Neural cell (in vitro differentiated cells): Measurements from ENCODE around the gene ZNF444. TPM values are rescaled to one million over a fixed set of nuclear protein-coding genes. Genes with fewer than 3 reads are reported as not detected.

Source experiments
- H2AFZ ChIP-seq: fragments of 200-600, 300-800 bp; sonication (generic), shearing (Covaris generic); 2 replicates; pipeline ENCODE4 v1.6.0; 2014; ENCODE audit warnings: low read depth, mild to moderate bottlenecking, antibody characterized with exemption, low read length, moderate library complexity
- H3F3A ChIP-seq: fragments of 200-600 bp; shearing (Covaris generic); 2 replicates; pipeline ENCODE4 v1.6.1; 2016; ENCODE audit warnings: mild to moderate bottlenecking, moderate library complexity, mixed read lengths, antibody characterized with exemption, low read length; ENCODE audit not compliant: insufficient read depth, poor library complexity, severe bottlenecking
- H3K27ac ChIP-seq: fragments of 200-600, 300-800 bp; sonication (generic), shearing (Covaris generic); 2 replicates; pipeline ENCODE4 v1.5.1; 2014; ENCODE audit warnings: mild to moderate bottlenecking, low read length, moderate library complexity
- H3K27me3 ChIP-seq: fragments of 300-800, 200-600 bp; sonication (generic), shearing (Covaris generic); 2 replicates; pipeline ENCODE4 v1.6.0; 2014; ENCODE audit warnings: mild to moderate bottlenecking, low read depth, low read length, moderate library complexity; ENCODE audit not compliant: insufficient read depth
- H3K36me3 ChIP-seq: fragments of 300-800, 200-600 bp; sonication (generic), shearing (Covaris generic); 2 replicates; pipeline ENCODE4 v1.5.1; 2014; ENCODE audit warnings: mild to moderate bottlenecking, antibody characterized with exemption, low read length, moderate library complexity; ENCODE audit not compliant: insufficient read depth
- H3K4me2 ChIP-seq: fragments of 300-800, 200-600 bp; sonication (generic), shearing (Covaris generic); 2 replicates; pipeline ENCODE4 v1.6.0; 2014; ENCODE audit warnings: mild to moderate bottlenecking, low read length
- H3K4me3 ChIP-seq: fragments of 300-800, 200-600 bp; sonication (generic), shearing (Covaris generic); 2 replicates; pipeline ENCODE4 v1.5.1; 2014; ENCODE audit warnings: mild to moderate bottlenecking, low read length, moderate library complexity
- H3K79me2 ChIP-seq: fragments of 200-600 bp; shearing (Covaris generic); replicated peaks from 2 replicates; pipeline ENCODE4 v1.6.0; 2014; ENCODE audit warnings: mild to moderate bottlenecking, low read length, moderate library complexity; ENCODE audit not compliant: insufficient read depth
- H3K9ac ChIP-seq: fragments of 300-800, 200-600 bp; sonication (generic), shearing (Covaris generic); 2 replicates; pipeline ENCODE4 v1.6.1; 2016; ENCODE audit warnings: mild to moderate bottlenecking, low read length, mixed read lengths
- H3K9me2 ChIP-seq: fragments of 200-600 bp; shearing (Covaris generic); 2 replicates; pipeline ENCODE4 v1.6.1; 2016; ENCODE audit warnings: mild to moderate bottlenecking, low read length, mixed read lengths; ENCODE audit not compliant: insufficient read depth
- H3K9me3 ChIP-seq: fragments of 200-600, 300-800 bp; sonication (generic), shearing (Covaris generic); 2 replicates; pipeline ENCODE4 v1.6.1; 2016; ENCODE audit warnings: mild to moderate bottlenecking, mixed run types, low read length, moderate library complexity, mixed read lengths
- H4K20me1 ChIP-seq: fragments of 200-600 bp; shearing (Covaris generic); 2 replicates; pipeline ENCODE4 v1.6.1; 2016; ENCODE audit warnings: mild to moderate bottlenecking, mixed run types; ENCODE audit not compliant: insufficient read depth
- EP300 ChIP-seq: fragments of 450-650 bp; conservative IDR thresholded peaks from 2 replicates; pipeline ENCODE4 v1.6.1; 2014; ENCODE audit warnings: antibody characterized with exemption, mild to moderate bottlenecking, moderate library complexity; ENCODE audit not compliant: poor library complexity, severe bottlenecking
- EZH2 ChIP-seq: fragments of 200-600, 300-800 bp; shearing (Covaris generic), sonication (generic); IDR thresholded peaks from 2 replicates; pipeline ENCODE4 v1.6.1; 2014; ENCODE audit warnings: antibody characterized with exemption, low read length, borderline replicate concordance, mild to moderate bottlenecking; ENCODE audit not compliant: insufficient read depth, poor library complexity, severe bottlenecking
- MXI1 ChIP-seq: fragments of 450-650 bp; conservative IDR thresholded peaks from 2 replicates; pipeline ENCODE4 v1.6.1; 2014; ENCODE audit warnings: antibody characterized with exemption, mild to moderate bottlenecking; ENCODE audit not compliant: poor library complexity, severe bottlenecking
- POLR2AphosphoS5 ChIP-seq: IDR thresholded peaks from 2 replicates; pipeline ENCODE4 v1.6.1; 2012
- SMC3 ChIP-seq: fragments of 450-650 bp; conservative IDR thresholded peaks from 2 replicates; pipeline ENCODE4 v1.6.1; 2014; ENCODE audit warnings: antibody characterized with exemption, mild to moderate bottlenecking, moderate library complexity; ENCODE audit not compliant: poor library complexity
- polyA plus RNA-seq: library from polyadenylated mRNA; depleted of rRNA; stranded (reverse); fragments of >200 nt; gene quantifications from 2 replicates; pipeline ENCODE4 v1.2.3, GENCODE V29; 2014
- TF ChIP-seq, protein P1 (sequence below): IDR thresholded peaks from 2 replicates; pipeline ENCODE4 v1.6.1; 2012; ENCODE audit warnings: borderline replicate concordance
- TF ChIP-seq, protein P2 (sequence below): fragments of 450-650 bp; IDR thresholded peaks from 2 replicates; pipeline ENCODE4 v1.5.1; 2014; ENCODE audit warnings: antibody characterized with exemption, mild to moderate bottlenecking, moderate library complexity; ENCODE audit not compliant: poor library complexity, severe bottlenecking

The ZNF444 gene
- polyA plus RNA-seq, 1 donor from 2014 or later = 45.6 TPM

DNA sequence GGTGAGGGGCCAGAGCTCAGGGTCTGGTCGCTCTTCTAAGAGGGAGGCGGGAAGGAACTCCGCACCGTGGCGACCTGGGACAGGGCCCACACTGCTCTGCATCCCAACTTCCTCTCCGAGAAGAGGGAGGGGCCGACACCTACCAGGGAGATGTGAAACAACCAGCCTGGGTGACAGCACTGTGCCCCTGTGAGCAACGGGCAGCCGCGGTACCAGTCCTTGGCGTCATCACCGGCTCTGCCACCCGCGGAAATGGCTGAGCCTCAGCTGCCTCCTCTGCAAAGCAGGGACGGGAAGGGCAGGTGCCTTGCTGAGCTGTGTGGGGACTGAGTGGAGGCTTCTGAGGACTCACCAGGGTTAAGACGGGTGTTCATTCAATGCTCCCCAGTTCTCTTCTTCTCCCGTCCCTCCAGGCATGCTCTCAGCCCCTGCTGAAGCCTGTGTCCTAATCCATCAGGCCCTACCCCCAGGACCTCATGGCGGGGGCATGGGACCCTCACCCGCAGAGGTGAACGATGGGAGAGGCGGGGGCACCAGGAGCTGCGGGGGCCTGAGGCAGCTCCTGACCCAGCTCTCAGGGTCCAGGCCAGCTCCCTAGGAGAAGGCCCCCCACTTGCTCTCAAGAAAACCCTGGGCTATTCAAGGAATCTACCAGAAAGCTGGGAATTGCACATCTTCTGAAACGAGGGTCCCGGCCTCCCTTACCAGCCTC, 29.3 kb upstream of the ZNF444 start:
- Histone ChIP-seq H3K36me3 (no peaks in the 10 kb centered on the region), H3K4me2 (no peak overlapping the region), H3K79me2 (peaks cover 48% of the 10 kb centered on the region), H4K20me1 (no peaks in the 10 kb centered on the region), H3K9me3 (no peaks in the 10 kb centered on the region), H3F3A (no peaks in the 10 kb centered on the region), H3K9me2 (no peaks in the 10 kb centered on the region), H2AFZ (no peak overlapping the region), H3K27me3 (no peaks in the 10 kb centered on the region), H3K27ac (no peak overlapping the region), H3K9ac (no peak overlapping the region), H3K4me3 (no peak overlapping the region)
- no peak for TF ChIP-seq EZH2
- TF ChIP-seq POLR2AphosphoS5 = no peak
- TF ChIP-seq EP300 = no peak
- TF ChIP-seq, protein P1, sequence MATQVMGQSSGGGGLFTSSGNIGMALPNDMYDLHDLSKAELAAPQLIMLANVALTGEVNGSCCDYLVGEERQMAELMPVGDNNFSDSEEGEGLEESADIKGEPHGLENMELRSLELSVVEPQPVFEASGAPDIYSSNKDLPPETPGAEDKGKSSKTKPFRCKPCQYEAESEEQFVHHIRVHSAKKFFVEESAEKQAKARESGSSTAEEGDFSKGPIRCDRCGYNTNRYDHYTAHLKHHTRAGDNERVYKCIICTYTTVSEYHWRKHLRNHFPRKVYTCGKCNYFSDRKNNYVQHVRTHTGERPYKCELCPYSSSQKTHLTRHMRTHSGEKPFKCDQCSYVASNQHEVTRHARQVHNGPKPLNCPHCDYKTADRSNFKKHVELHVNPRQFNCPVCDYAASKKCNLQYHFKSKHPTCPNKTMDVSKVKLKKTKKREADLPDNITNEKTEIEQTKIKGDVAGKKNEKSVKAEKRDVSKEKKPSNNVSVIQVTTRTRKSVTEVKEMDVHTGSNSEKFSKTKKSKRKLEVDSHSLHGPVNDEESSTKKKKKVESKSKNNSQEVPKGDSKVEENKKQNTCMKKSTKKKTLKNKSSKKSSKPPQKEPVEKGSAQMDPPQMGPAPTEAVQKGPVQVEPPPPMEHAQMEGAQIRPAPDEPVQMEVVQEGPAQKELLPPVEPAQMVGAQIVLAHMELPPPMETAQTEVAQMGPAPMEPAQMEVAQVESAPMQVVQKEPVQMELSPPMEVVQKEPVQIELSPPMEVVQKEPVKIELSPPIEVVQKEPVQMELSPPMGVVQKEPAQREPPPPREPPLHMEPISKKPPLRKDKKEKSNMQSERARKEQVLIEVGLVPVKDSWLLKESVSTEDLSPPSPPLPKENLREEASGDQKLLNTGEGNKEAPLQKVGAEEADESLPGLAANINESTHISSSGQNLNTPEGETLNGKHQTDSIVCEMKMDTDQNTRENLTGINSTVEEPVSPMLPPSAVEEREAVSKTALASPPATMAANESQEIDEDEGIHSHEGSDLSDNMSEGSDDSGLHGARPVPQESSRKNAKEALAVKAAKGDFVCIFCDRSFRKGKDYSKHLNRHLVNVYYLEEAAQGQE = no peak
- no peak for TF ChIP-seq SMC3

DNA sequence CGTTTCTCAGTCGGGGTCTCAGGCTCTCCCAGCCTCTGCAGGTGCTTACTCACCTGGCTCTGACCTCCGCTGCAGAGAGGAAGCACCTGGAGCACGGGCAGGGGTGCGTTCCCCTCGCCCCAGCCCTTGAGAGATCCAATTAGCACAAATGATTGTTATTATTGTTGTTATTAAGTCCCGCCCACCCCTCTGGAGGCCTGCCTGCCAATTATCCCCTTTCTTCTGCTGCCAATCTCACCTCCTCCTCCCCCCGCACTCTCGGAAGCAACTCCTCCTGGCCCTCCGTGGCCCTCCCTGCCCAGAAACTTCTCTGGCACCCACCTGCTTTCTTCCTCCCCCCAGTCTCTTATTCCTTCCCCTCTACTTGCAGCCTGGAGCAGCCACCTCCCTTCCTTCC, 28.8 kb upstream of the ZNF444 start:
- Histone ChIP-seq H3K4me2 (no peak overlapping the region), H3K4me3 (no peak overlapping the region), H3K27ac (no peak overlapping the region)

DNA sequence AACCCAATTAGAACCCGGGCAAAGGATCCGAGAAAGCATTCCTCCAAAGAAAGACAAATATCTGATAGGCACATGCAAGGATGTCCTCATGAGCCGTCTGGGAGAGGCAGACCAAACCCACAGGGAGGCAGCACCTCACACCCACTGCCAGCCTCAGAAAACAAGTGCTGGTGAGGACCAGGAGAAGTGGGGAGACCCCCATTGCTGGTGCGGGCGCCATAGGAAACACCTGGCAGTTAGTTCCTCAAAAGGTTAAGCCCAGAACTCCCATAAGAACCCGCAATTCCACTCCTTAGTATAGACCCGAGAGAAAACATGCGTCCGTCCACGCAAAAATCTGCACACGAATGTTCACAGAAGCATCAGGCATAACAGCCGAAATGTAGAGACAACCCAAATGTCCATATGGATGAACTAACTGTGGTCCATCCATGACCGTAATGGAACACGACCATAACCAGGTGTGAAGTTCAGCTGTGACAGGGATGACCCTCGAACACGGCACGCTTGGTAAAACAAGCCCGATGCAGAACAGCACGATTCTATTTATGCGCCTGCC, 27.9 kb upstream of the ZNF444 start:
- H3K9me2 ChIP-seq = no peaks in the 10 kb centered on the region
- no peak overlapping the region for H3K27ac ChIP-seq
- peaks cover 45% of the 10 kb centered on the region for H3K79me2 ChIP-seq
- H3K4me2 ChIP-seq = no peak overlapping the region
- no peaks in the 10 kb centered on the region for H3K36me3 ChIP-seq
- no peak overlapping the region for H2AFZ ChIP-seq
- no peak for TF ChIP-seq MXI1
- TF ChIP-seq, protein P2, sequence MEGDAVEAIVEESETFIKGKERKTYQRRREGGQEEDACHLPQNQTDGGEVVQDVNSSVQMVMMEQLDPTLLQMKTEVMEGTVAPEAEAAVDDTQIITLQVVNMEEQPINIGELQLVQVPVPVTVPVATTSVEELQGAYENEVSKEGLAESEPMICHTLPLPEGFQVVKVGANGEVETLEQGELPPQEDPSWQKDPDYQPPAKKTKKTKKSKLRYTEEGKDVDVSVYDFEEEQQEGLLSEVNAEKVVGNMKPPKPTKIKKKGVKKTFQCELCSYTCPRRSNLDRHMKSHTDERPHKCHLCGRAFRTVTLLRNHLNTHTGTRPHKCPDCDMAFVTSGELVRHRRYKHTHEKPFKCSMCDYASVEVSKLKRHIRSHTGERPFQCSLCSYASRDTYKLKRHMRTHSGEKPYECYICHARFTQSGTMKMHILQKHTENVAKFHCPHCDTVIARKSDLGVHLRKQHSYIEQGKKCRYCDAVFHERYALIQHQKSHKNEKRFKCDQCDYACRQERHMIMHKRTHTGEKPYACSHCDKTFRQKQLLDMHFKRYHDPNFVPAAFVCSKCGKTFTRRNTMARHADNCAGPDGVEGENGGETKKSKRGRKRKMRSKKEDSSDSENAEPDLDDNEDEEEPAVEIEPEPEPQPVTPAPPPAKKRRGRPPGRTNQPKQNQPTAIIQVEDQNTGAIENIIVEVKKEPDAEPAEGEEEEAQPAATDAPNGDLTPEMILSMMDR = no peak
- no peak overlapping the region for H3K4me3 ChIP-seq
- H3K9ac ChIP-seq = no peak overlapping the region
- H3K27me3 ChIP-seq = no peaks in the 10 kb centered on the region
- H3K9me3 ChIP-seq = no peaks in the 10 kb centered on the region
- H3F3A ChIP-seq = no peaks in the 10 kb centered on the region
- H4K20me1 ChIP-seq = no peaks in the 10 kb centered on the region

More for the DNA sequence above, 28.8 kb upstream of the ZNF444 start:
- H3K36me3 ChIP-seq = no peaks in the 10 kb centered on the region
- no peaks in the 10 kb centered on the region for H4K20me1 ChIP-seq
- no peaks in the 10 kb centered on the region for H3K9me2 ChIP-seq
- peaks cover 45% of the 10 kb centered on the region for H3K79me2 ChIP-seq
- H3K27me3 ChIP-seq = no peaks in the 10 kb centered on the region
- no peaks in the 10 kb centered on the region for H3K9me3 ChIP-seq
- H2AFZ ChIP-seq = no peak overlapping the region
- no peak for TF ChIP-seq EZH2
- H3F3A ChIP-seq = no peaks in the 10 kb centered on the region
- no peak overlapping the region for H3K9ac ChIP-seq
